ENCODE results near the gene NFATC1. TPM values are rescaled to one million over a fixed set of nuclear protein-coding genes. Genes with fewer than 3 reads are reported as not detected.

The NFATC1 gene
- polyA plus RNA-seq, 1 donor: 5.2 TPM

DNA sequence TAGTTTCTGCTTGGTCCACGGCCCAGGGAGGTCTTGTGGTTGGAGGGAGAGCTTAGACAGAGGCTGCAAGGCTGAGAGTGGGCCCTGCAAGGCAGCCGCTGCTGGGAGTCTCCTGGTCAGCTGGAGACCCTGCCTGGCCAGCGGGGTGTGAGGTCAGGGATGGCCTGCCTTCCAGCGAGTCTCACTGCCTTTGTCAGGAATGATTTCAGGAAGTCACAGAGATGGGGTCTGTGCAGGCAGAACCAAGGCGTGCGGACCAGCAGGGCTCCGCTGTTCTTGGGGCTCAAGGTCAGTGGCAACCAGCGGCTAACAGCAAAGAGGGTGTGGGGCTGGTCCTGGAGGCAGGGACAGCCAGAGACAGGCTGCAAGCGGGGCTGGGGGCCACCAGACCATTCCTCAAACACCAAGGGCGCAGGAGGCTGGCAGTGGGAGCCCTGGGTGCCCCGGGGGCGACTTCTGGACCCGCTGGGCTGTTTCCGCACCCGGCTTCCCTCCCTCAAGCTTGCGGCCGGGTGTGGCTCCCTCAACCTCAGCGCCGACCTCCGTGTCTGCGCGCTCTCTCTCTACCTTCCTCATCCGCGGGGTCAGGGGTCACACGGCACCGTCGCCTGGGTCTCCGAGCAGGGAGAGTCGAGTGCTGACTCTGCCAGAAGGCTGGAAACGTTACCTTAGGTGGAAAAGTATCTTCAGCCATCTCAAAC lies 159.4 kb downstream of the NFATC1 start:
- no peak for DNase-seq

DNA sequence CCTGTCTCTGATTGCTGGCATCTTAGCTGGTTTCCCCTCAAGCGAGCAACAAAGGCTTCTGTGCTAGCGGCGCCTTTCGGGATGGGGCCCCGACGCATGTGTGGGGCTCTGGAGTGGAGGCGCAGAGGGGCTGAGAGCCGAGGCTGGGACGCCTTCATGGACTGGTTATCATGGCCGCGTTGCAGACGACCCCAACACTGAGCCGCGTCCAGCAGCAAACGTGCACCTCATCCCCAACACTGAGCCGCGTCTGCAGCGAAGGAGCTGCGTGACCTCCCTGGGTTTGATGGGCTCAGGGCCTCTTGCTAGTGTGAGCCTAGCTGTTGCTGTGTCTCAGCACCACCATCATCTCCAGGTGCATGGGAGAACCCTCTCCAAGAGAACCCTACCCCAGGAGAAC lies 160.2 kb downstream of the NFATC1 start:
- no peak for DNase-seq

DNA sequence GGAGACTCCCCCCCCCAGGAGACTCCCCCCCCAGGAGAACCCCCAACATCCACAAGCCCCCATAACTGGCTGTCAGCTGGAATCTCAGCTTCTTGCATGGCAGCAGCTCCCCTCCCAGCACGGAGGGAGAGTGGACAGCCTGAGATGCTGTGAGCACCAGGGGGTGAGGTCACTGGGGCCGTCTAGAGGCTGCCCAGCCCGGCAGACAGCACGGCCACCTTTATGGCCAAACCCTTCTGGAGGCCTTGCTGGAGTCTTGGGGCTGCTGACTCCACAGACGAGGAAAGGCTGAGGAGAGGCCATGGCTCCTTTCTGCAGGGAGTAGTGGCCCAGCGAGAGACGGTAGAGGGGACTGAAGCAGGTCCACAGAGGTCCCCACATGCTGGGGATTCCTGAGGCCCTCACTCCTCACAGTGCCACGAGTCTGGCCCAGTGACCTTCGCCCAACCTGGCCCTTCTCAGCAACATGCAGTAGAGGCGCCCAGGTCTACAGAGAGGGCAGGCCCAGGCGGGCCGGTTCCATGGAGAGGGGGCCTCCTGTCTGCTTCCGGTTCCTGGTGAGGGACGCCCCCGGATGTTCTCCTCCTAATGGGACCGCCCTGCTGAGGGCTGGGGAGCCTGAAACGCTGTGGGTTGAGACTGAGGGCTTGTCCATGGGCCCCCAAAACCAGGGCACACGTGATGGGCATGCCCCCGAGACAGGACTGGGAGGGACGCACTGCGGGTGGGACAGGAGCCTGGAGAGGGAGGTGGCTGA lies 161.3 kb downstream of the NFATC1 start:
- no peak for DNase-seq

DNA sequence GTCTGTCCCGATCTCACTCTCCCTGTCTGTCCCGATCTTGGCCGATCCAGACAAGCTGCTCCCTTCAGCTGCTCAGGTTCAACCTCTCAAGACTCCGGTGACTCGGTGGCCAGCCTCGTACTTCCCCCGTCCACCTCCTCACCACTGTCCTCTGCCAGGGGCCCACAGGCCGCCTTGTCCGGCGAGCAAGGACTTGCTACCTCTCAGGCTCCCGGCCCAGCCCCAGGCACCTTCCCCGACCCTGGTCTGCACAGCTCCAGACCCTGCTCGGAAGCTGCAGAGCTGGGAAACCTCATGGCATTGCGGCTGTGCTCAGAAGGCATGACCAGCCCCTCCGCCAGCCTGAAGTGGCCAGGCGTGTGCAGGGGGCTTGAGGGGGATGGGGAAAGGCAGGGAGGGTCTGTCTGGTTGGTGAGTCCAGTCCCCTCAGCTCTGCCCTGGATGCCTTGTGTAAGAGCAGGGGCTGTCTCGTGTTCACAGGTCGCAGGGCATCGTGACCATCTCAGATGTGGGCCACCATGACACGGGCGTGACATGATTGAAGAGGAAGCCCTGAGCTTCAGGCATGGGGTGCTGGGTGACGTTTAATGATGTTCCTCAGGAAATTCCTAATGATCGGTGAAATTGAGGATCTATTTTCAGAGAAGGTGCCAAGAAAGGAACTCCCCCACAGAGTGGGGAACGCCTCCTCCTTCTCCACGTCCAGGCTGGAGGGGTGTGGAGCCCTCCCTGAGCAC lies 162.6 kb downstream of the NFATC1 start:
- DNase-seq: no peak

DNA sequence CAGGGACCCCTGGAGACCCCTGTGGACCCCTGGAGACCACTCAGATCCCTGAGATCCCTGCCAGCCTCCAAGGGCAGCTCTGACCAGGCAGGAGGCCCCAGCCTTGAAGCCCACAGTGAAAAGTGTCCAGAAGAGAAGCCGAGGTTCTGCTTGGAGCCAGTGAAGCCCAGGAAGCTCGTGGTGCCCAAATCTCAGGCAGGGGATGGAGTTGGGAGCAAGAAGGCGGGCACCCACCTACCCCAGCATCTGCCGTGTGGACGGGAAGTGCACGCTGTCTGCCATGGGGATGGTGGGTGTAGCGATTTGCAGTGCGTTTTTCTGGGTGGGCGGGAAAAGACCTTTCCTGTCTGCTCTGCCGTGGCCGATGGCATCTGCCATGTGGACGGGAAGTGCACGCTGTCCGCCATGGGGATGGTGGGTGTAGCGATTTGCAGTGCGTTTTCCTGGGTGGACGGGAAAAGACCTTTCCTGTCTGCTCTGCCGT lies 163.2 kb downstream of the NFATC1 start:
- DNase-seq: no peak

DNA sequence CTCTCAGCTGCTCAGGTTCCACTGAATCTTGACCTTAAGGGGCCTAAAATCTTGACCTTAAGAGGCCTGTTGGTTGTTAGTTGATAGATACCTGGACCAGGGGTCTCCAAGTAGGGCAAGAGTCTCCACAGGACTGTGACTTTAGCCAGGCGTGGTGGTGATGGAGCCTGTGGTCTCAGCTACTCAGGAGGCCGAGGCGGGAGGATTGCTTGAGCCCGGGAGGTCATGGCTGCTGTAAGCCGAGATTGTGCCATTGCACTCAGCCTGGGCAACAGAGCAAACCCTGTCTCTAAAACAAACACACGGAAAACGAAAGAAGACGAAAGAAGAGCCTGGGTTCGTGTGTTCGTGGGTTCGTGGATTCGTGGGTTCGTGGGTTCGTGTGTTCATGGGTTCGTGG lies 163.7 kb downstream of the NFATC1 start:
- DNase-seq: no peak

DNA sequence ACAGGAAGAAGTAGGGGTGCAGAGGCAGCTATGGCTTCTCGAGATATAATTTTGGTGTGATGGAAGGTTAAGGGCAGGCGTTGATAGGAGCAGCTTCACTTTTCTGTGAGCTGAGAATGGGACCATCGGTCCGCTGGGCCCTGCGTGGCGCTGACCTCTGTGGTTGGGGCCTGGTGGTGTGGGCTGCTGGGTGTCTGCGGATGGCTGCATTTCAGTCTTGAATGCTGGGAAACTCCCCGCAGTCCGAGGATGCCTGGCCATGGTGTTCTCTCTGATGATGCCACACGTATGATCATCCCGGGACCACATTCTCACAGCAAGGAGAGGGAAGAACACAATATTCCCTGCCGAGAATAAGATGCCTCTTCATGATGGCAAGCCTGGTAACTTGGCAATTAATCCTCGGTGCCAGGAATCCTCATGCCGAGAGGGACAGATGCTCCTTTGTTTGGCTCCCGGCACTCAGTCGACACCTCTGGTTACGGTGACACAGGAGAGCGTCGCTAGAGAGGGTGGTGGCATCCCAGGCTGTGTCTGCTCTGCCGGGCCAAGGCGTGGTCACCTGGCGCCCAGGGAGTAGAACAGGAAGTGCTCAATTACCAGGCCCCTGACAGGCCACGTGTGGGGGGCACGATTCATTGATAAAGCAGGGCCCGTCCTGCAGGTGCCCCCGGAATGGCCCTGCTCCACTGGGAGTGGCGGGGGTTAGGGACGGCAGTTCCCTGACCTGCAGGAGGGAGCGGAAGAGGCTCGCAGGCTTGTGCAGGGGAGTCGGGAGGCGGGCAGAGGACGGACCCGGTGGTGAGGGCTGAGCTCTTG lies 164.5 kb downstream of the NFATC1 start:
- no peak for DNase-seq

DNA sequence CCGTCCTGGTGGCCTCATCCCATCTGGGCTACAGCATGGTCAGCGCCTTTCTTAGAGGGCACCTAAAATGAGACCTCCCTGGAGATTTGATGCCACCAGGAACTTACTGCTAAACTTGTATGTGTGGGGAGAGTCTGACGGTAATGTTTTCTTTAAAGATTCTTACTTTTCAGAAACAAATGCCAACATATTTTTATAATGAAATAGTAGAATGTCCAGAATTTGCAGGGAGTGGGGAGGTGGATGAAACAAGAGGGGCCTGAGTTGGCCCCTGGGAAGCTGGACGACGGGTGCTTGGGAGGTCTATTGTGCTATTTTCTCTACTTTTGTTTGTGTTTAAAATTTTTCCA lies 165.1 kb downstream of the NFATC1 start:
- no peak for DNase-seq

DNA sequence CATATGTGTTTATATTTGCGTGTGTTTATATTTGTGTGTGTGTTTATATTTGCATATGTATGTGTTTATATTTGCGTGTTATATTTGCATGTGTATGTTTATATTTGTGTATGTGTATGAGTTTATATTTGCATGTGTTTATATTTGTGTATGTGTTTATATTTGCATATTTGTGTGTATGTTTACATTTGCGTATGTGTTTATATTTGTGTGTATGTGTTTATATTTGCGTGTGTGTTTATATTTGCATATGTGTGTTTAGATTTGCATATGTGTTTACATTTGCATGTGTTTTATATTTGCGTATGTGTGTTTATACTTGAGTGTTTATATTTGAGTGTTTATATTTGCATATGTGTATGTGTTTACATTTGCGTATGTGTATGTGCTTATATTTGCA lies 168.2 kb downstream of the NFATC1 start:
- no peak for DNase-seq

DNA sequence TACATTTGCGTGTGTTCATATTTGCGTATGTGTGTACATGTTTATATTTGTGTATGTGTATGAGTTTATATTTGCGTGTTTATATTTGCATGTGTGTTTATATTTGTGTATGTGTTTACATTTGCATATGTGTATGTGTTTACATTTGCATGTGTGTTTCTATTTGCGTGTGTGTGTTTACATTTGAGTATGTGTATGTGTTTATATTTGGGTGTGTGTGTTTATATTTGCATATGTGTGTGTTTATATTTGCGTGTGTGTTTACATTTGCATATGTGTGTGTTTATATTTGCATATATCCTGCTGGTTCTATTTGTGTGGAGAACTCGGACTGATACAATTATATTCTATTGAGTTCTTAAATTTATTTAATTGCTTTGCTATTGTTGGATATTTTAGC lies 168.7 kb downstream of the NFATC1 start:
- no peak for DNase-seq

DNA sequence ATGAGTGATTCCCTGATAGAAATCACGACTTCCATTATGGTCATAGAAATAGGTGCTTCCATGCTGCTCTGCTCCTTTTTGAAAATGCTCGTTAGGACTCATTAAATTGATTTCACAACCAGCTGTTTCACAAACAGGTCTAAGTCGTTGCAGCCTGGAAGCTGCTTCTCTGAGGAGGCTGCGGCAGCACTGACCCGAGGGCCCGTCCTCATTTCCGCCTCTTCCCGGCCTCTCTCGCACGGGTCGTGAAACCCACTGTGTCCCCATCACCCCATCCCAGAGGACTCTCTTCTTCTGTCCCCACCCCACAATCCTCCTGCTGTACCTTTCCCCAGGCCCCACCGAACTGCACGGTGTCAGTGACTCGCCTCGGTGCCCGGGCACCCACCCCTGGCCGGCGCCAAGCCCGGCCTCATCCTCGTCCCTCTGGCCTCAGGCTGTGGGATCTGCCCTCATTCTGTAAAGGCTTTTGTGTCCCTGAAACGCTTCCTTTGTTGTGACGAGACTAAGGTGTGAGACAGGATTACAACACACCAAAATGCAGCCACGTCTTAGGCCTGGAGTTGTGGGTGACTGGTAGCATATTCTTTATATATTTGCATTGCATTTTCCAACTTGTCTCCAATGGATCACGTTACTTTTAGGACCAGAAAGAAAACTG lies 171.2 kb downstream of the NFATC1 start:
- no peak for DNase-seq

DNA sequence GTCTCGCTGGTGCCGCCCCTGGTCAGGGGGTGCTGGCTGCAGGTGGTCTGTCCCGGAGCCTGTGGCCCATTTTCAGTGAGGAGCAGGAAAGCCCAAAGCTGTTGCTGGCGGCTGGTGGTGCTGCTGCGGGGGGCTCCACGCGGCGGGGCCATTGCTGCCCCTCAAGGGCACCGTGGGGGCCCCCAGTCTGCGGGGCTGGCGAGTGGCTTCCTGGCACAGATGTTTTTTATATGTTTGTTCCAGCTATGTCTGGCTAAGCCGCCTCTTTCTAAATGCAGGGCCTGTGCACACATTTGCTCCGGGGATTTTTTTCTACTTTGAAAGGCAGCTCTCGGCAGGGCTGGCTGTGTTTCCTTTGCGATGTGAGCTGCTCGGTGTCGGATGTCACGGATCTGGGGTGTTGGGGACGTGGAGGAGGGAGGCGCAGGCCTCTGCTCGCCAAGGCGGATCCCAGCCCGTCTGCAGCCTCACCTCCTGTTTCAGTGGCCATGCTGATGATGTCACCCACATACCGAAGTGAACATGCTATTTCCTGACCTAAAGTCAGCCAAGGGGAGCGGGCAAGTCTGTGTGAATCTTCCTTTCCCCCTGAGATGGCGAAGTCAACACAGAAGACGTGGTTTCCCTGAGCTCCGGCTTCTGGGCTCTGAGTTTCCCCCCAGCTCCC lies 171.9 kb downstream of the NFATC1 start:
- peak; percentile 78 for DNase-seq

DNA sequence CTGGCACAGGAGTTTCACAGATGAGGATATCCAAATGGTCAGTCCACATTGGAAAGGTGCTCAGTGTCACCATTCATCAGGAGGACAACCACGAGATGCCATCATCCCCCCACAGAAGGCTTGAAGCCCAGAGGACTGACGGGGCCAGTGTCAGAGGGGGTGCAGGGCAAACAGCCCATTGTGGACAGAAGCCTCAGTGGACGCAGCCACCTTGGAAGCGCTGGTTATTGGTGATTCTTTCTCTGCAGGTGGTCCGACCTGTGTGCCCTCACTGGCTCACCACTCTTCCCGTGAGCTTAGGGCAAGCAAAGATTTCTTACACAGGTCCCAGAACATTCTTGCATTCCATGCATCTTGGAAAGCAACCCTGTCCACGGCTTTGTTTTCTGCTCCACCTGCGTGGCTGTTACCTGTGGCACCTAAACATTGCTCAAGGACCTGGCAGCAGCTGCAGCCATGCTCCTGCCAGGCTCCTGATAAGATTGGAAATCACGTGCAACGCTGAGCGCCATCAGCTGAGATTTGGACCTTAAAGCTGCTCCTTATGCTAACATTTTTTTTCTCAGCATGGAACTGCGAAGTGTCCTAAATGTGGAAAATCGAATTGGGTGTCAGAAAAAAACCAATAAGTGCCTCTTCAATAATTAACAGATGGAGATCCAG lies 172.9 kb downstream of the NFATC1 start:
- DNase-seq: no peak

DNA sequence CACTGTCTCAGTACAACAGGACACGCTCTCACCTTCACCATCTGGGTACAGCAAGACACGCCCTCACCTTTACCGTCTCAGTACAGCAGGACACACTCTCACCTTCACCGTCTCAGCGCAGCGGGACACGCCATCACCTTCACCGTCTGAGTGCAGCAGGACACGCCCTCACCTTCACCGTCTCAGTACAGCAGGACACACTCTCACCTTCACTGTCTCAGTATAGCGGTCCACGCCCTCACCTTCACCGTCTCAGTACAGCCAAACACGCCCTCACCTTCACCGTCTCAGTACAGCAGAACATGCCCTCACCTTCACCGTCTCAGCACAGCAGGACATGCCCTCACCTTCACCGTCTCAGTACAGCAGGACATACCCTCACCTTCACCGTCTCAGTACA lies 174.0 kb downstream of the NFATC1 start:
- no peak for DNase-seq

DNA sequence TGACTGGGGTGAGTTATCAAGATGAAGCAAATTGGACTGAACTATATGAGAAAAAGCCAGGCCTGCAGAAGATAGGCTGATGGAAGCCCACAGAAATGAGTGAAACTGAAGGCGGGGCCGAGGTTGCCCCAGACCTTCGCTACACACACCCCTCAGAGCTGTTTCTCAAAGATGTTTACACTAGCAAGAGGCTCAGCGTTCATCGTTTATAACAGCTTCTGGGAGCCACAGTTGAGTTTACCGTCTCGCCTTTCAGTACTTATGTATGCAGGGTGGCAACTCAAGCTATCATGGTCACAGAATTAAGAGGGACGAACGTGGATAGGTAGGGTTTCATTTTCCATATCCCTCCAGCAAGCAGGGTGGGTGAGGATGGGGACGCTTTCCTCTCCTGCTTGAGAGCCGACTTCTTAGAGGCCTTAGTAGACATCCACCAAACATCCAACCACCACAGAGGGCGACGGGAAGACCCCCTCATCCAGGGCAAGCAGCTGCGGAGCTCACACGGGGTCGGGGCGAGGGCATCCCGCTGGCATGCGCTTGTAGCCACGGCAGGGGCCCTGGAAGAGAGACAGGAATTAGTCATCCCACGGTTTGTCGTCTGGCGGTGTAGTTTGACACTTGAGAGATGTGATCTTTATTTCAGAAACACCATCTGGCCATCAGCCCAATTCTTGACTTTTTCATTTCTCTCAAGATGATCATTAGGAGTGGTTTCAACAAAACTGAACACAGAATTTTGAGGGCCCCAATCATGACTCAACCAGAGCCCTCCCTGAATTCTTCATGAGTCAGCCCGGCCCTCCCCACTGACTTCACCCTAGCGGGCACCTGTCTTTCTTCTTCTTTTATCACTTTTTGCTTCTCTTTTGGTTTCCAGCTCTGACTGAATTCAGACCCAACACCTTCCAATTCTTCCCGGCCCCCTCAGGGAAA lies 174.8 kb downstream of the NFATC1 start:
- no peak for DNase-seq

DNA sequence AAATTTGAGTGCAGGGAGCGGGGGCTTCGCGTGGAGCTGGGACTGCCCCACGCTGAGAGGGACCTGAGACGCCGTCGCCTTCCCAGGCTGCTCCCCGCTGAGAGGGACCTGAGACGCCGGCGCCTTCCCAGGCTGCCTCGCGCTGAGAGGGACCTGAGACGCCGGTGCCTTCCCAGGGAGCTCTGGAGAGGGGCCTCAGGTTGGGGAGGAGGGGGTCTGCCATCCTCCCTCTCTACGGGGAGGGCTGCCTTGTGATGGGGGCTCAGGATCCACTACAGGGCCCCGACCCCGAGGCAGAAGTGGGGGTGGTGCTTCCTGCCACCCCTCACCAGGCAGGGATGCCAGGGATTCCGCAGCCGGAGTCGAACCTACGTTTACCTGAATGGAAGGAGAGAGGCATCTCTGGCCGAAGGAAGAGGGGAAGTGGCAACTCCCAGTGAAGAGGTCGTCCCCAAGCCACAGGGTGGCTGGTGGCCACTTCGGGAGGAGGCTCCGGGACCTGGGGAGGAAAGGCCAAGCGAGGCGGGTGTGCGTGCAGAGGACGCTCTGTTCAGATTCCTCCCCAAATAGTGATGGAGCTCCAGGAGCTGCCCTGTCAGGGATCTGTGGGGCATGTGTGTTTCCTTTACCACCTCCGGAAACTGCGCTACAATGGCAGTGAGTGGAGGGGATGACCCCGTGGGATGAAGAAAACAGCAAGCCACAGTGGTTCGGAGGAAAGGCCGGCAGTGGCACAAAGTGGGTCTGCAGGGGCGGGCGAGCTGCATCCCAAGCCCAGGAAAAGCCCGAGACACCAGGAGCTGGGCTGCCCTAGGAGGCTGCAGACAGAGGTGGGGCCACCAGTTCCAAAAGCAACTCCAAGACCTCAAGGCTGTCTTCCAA lies 175.7 kb downstream of the NFATC1 start:
- no peak for DNase-seq

DNA sequence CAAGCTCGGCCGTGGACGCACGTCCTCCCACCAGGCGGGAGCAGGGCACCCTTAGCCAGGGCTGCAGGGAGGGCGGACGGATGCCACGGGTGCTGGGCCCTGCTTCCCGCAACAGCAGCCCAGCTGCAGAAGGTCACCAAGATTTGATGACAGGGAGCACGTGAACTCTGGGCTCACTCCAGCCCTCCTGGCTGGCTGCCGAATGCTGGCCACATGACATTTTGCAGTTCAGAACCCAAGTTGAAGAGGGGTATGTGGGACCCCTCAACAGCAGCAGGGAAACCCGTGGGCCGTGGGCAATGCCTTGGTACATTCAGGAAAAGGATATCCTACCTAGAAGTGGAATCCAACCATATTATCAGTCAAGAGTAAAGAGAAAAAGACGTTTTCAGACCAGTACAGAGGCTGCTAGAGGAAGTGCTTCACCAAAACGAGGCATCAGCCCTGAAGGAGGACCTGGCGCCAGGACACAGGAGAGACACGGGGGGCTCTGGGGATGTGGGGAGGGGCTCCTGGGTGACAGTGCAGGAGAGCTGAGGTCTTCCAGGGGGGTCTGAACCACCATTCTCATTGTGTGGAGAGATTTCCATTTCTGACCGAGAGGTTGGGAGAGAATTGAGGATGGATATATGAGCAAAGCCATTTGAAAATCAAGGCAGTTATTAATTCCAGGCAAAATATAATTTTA lies 176.5 kb downstream of the NFATC1 start:
- no peak for DNase-seq
